ENCODE measurements around the gene ZNF669.

Gene ZNF669

GRCh38 chr1:247054992-247055415, 49.2 kb downstream of the ZNF669 start:
- no peak for DNase-seq
